Activated CD8-positive, alpha-beta memory T cell treated with anti-CD3 and anti-CD28 coated beads for 36 hours (primary cell): ENCODE data around the gene CISD1. TPM values are rescaled to one million over a fixed set of nuclear protein-coding genes. Genes with fewer than 3 reads are reported as not detected.

Experiments
- CTCF ChIA-PET: fragments of 350-600 bp; sonication (Branson Sonifier 250); formaldehyde crosslinking; loops from one replicate; lab custom pipeline; 2021; ENCODE audit warnings: antibody characterized with exemption; lab: Charles Lee
- POLR2A ChIA-PET: fragments of 350-600 bp; sonication (Branson Sonifier 250); formaldehyde crosslinking; loops from one replicate; lab custom pipeline; 2021; ENCODE audit warnings: antibody characterized with exemption; lab: Charles Lee
- total RNA-seq, 2 experiments: library from RNA; stranded (reverse); gene quantifications; one replicate each; pipeline ENCODE4 v1.2.3, GENCODE V29; 2021

Gene CISD1
- total RNA-seq, 2 experiments from 2014 or later = 62.9 to 63.0 TPM

- CTCF ChIA-PET = interaction anchor here (1.0 to 2.0 kb wide), 2 partner anchors 83 to 85 kb away, joined by 3 to 11 read pairs; partner anchors contain the start of gene TFAM
- POLR2A ChIA-PET = no interaction called here
Measured at GRCh38 chr10:58299580-58299979, 30.6 kb downstream of the CISD1 start.

- CTCF ChIA-PET = interaction anchor here (0.6 to 2.0 kb wide), 2 partner anchors 84 to 125 kb away, joined by 4 to 11 read pairs; partner anchors contain the start of gene TFAM
Measured at GRCh38 chr10:58300676-58301075, 31.7 kb downstream of the CISD1 start.

GRCh38 chr10:58302254-58302653 is 33.3 kb downstream of the CISD1 start:
- POLR2A ChIA-PET = no interaction called here

More at GRCh38 chr10:58300676-58301075, 31.7 kb downstream of the CISD1 start:
- POLR2A ChIA-PET = no interaction called here

GRCh38 chr10:58304099-58304633 is 35.2 kb downstream of the CISD1 start:
- POLR2A ChIA-PET = no interaction called here
- CTCF ChIA-PET = no interaction called here

More at GRCh38 chr10:58302254-58302653, 33.3 kb downstream of the CISD1 start:
- CTCF ChIA-PET = no interaction called here

DNA sequence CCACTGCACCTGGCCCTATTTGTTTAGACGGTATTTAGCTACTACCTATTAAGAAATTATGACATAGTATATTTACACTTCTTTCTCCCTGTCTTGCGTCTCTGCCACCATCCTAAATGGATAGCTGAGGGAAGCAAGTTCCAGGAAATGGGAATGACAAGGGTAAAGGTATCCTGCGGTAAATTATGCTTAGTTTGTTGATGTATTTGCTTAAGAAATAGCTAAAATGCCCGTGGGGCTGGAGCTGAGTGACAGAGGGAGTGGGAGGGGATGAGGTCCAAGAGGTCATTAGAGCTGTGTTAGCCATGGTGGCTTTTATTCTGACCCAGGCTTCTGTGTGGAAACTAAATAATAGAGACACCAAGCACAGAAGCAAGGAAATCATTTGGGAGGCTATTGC is 36.9 kb downstream of the CISD1 start:
- CTCF ChIA-PET = no interaction called here
- POLR2A ChIA-PET = no interaction called here

- ChIA-PET CTCF (no interaction called here), POLR2A (no interaction called here)
Measured at GRCh38 chr10:58307676-58308075, 38.7 kb downstream of the CISD1 start.

DNA sequence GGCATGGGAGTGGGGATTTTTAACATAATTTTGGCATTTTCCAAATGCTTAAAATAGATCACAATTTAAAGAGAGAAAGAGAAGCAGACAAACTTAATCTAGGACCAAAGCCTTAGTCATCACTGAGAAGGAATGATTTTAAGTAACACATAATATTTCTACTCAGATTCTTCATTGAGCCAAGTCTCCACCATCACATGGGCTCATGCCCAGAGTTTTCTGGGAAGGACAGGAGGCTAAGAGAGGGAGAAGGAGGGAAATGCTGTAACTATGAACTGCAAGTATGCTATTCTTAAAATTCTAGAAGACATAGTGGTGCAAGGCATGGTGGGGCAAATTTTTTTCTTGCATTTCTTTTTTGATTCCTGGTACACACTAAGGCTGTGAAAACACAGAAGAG is 42.1 kb downstream of the CISD1 start:
- POLR2A ChIA-PET = no interaction called here
- CTCF ChIA-PET = interaction anchor here (0.7 kb wide), 1 partner anchor 1842 kb away, joined by 3 read pairs; no protein-coding TSS in a partner anchor

GRCh38 chr10:58316874-58317273 is 47.9 kb downstream of the CISD1 start:
- ChIA-PET POLR2A (no interaction called here), CTCF (no interaction called here)

GRCh38 chr10:58318346-58318745 is 49.4 kb downstream of the CISD1 start:
- CTCF ChIA-PET = no interaction called here
- POLR2A ChIA-PET = no interaction called here

GRCh38 chr10:58319599-58319998 is 50.6 kb downstream of the CISD1 start:
- POLR2A ChIA-PET = no interaction called here
- CTCF ChIA-PET = no interaction called here

- ChIA-PET CTCF (no interaction called here), POLR2A (no interaction called here)
Measured at GRCh38 chr10:58320351-58321049, 51.5 kb downstream of the CISD1 start.

DNA sequence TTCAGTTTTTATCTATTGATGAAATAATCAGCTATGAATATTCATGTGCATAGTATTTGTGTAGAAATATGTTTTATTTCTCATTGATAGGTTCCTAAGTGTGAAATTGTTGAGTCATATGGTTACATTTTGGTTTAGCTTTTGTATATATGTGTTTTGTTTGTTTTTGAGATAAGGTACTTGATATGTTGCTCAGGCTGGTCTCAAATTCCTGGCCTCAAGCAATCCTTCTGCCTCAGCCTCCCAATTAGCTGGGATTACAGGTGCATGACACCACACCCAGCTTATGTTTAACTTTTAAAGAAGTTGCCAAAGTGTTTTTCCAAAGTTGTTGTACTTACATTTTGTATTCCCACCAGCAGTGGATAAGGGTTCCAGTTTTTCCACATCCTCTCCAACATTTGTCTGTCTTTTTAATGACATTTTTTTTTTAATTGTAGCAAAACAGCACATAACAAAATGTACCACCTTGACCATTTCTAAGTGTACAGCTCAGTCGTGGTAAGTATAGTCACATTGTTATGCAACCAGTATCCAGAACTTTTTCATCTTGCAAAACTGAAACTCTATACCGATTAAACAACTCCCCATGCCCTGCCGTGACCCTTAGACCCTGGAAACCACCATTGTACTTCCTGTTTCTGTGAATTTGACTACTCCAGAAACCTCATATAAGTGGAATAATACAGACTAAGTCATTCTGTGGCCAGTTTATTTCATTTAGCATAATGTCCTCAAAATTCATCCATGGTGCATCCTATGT is 53.3 kb downstream of the CISD1 start:
- POLR2A ChIA-PET = no interaction called here
- CTCF ChIA-PET = no interaction called here

DNA sequence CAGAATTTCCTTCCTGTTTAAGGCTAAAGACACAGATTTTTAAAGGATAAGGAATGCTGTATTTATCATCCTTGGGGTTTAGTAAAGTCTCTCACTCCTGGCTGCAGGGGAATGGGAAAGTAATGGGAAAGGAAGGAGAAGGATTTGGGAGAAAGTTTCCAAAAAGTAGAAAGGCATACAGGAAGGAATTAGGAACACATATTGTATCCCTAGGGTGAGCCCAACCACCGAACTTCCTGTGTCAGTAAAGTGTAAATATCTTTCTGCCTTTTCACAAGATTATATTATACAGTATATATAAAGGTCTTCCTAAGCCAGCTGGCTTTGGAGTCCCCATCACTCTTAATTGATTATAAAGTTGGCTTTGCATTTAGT is 53.9 kb downstream of the CISD1 start:
- CTCF ChIA-PET = no interaction called here

GRCh38 chr10:58326967-58327381 is 58.0 kb downstream of the CISD1 start:
- ChIA-PET POLR2A (no interaction called here), CTCF (no interaction called here)

More for the DNA sequence above, 53.9 kb downstream of the CISD1 start:
- POLR2A ChIA-PET = no interaction called here

GRCh38 chr10:58328233-58328632 is 59.3 kb downstream of the CISD1 start:
- ChIA-PET CTCF (no interaction called here), POLR2A (no interaction called here)

- ChIA-PET CTCF (no interaction called here), POLR2A (no interaction called here)
Measured at GRCh38 chr10:58330431-58330830, 61.5 kb downstream of the CISD1 start.

- CTCF ChIA-PET = interaction anchor here (0.6 to 1.0 kb wide), 2 partner anchors 54 to 89 kb away, joined by 4 read pairs; partner anchors contain the start of gene TFAM
- POLR2A ChIA-PET = no interaction called here
Measured at GRCh38 chr10:58331646-58332045, 62.7 kb downstream of the CISD1 start.

- CTCF ChIA-PET = interaction anchor here (0.6 kb wide), 1 partner anchor 66 kb away, joined by 3 read pairs; the partner anchor contains the start of gene CISD1
- POLR2A ChIA-PET = interaction anchor here (0.6 to 2.1 kb wide), 3 partner anchors 50 to 1464 kb away, joined by 5 to 13 read pairs (median 11); partner anchors contain the start of genes CISD1, IPMK and TFAM
Measured at GRCh38 chr10:58334817-58335305, 65.9 kb downstream of the CISD1 start, which contains the start of gene UBE2D1. Gene UBE2D1, plus strand, starts transcription at chr10:58335006. Its CDS starts 196 bp downstream, at chr10:58335202.

DNA sequence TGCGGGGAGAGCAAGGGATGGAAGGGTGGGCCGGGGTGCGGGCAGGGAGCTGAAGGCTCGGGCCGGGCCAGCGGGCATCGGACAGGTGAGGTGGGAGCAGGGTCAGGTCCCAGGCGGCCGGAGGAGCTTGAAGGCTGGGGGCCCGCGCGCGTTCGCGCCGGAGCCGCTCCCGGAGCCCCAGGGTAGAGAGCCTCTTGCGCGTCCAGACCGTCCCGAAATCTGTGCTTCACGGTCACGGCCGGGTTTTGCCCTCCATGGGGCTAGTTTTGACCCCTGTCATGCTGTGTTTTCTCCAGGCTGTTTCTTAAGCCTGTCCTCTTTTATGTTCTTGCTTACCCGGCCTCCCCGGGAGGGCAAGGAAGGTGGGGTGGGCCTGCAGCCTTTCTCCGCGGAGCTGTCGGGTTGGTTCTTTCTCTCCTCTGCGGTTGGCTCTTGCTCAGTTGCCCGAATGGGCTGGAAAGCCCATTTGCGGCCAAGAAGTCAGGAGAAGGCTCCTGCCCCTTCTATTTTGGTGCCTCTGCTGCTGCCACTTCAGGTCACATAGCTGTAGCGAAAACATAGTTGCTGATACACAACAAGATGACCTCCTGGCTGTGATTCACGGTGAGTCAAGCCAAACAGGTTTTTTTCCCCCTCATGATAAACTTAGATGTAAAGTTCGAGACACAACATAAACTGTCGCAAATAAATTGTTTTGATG is 66.5 kb downstream of the CISD1 start:
- ChIA-PET CTCF (interaction anchor here (0.6 kb wide), 1 partner anchor 67 kb away, joined by 3 read pairs; the partner anchor contains the start of gene CISD1), POLR2A (interaction anchor here (0.5 to 2.1 kb wide), 3 partner anchors 49 to 174 kb away, joined by 3 to 13 read pairs (median 11); partner anchors contain the start of genes CISD1, IPMK and TFAM)
